Calu3 (cell line): ENCODE results near the gene RASGRF1. TPM values are rescaled to one million over a fixed set of nuclear protein-coding genes. Genes with fewer than 3 reads are reported as not detected.

ENCODE experiments used
- BruUV-seq: library from RNA; stranded (reverse); fragments of 400-500 nt; replicated peaks from 2 replicates; lab custom pipeline; 2021; lab: Mats Ljungman, UMichigan
- CTCF ChIA-PET: fragments of 300-600 bp; sonication (Branson Sonifier 250); formaldehyde crosslinking; loops from one replicate; lab custom pipeline; 2022; ENCODE audit warnings: antibody characterized with exemption; lab: Charles Lee
- DNase-seq: peaks from one replicate; pipeline ENCODE4 v3.0.0; 2022
- H3K27ac Mint-ChIP-seq: one replicate; pipeline ENCODE4 v1.8.0; 2022; ENCODE audit warnings: mixed read lengths; ENCODE audit not compliant: unreplicated experiment
- H3K27me3 Mint-ChIP-seq: one replicate; pipeline ENCODE4 v1.8.0; 2022; ENCODE audit warnings: mixed read lengths; ENCODE audit not compliant: unreplicated experiment
- H3K36me3 Mint-ChIP-seq: one replicate; pipeline ENCODE4 v1.8.0; 2022; ENCODE audit warnings: mild to moderate bottlenecking, moderate library complexity, mixed read lengths; ENCODE audit not compliant: insufficient read depth, unreplicated experiment
- H3K4me1 Mint-ChIP-seq: one replicate; pipeline ENCODE4 v1.8.0; 2022; ENCODE audit warnings: mild to moderate bottlenecking, low read depth, mixed read lengths; ENCODE audit not compliant: unreplicated experiment
- H3K4me3 Mint-ChIP-seq: one replicate; pipeline ENCODE4 v1.8.0; 2022; ENCODE audit warnings: mild to moderate bottlenecking, low read depth, moderate library complexity, mixed read lengths; ENCODE audit not compliant: unreplicated experiment
- H3K9me3 Mint-ChIP-seq: one replicate; pipeline ENCODE4 v1.8.0; 2022; ENCODE audit warnings: low read depth, mixed read lengths; ENCODE audit not compliant: unreplicated experiment
- CTCF ChIP-seq: fragments of 200-600 bp; IDR thresholded peaks from one replicate; pipeline ENCODE4 v1.8.0; 2022; ENCODE audit warnings: antibody characterized with exemption; ENCODE audit not compliant: unreplicated experiment
- intact Hi-C: fragments of 100-400 bp; cut with micrococcal nuclease; formaldehyde crosslinking; loops from one replicate; pipeline ENCODE4 v1.10.0; 2022; ENCODE audit not compliant: unreplicated experiment
- total RNA-seq: library from RNA; stranded (reverse); gene quantifications from 2 replicates; pipeline ENCODE4 v1.2.3, GENCODE V29; 2022

Gene RASGRF1
- total RNA-seq, 1 experiment from 2014 or later = 2.2 TPM

GRCh38 chr15:78981532-78982313 is 108.9 kb downstream of the RASGRF1 start:
- intact Hi-C loops = no loop called here
- Mint-ChIP-seq H3K36me3 (peaks cover 4% of the 10 kb centered on the region), H3K27ac (no peak overlapping the region), H3K4me1 (peaks cover 23% of the 10 kb centered on the region), H3K4me3 (no peak overlapping the region), H3K9me3 (no peaks in the 10 kb centered on the region), H3K27me3 (no peaks in the 10 kb centered on the region)
- BruUV-seq = no TSS peak
- CTCF ChIA-PET = interaction anchor here (0.5 to 0.6 kb wide), 2 partner anchors 109 to 212 kb away, joined by 3 to 4 read pairs; partner anchors contain the start of gene MORF4L1
- TF ChIP-seq CTCF = no peak
- no peak for DNase-seq

- intact Hi-C loops = loop anchor here (1.0 kb wide), 2 partner anchors 34 to 70 kb away; partner anchors contain the start of gene CTSH
- Mint-ChIP-seq H3K27me3 (no peaks in the 10 kb centered on the region), H3K36me3 (peaks cover 4% of the 10 kb centered on the region), H3K4me3 (no peak overlapping the region), H3K9me3 (no peaks in the 10 kb centered on the region), H3K4me1 (peaks cover 23% of the 10 kb centered on the region), H3K27ac (peak overlapping the region; percentile 22)
- DNase-seq = peak; percentile 85
- BruUV-seq = no TSS peak
- CTCF ChIA-PET = interaction anchor here (0.5 to 1.4 kb wide), 14 partner anchors 8 to 414 kb away, joined by 3 to 18 read pairs (median 4); partner anchors contain the start of genes CHRNA5 and CTSH
- TF ChIP-seq CTCF = peak; percentile 65
Measured at GRCh38 chr15:78979456-78980320, 110.9 kb downstream of the RASGRF1 start.

DNA sequence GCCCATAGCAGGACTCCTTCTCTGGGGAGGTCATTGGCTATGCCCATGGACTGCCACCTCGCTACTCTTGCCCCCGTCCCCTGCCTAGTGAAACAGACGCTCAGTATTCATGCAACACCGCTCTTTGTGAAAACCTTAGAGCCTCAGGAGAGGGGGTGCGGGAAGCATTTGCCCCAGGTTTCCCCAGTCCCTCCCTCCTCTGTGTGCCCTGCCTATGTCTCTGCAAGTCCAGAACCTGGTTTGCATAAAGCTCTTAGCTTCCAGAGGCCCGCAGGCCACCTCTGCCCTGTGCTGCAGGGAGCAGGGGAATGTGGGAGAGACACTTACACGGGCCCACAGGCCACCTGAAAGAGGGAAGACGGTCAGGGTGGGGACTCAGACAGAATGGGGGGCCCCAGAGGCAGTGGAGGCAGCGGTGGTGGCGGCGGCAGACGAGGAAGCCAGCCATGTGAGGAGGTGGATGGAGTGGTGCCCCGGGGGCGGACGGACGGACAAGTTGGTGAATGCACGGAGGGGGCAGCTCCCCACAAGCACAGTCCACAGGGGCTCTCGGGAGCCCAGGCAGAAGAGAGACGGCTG is 111.9 kb downstream of the RASGRF1 start:
- BruUV-seq = no TSS peak
- Mint-ChIP-seq H3K27ac (peak overlapping the region; percentile 22), H3K4me3 (no peak overlapping the region), H3K36me3 (peaks cover 4% of the 10 kb centered on the region), H3K4me1 (peaks cover 23% of the 10 kb centered on the region), H3K27me3 (no peaks in the 10 kb centered on the region), H3K9me3 (no peaks in the 10 kb centered on the region)
- DNase-seq = no peak
- TF ChIP-seq CTCF = no peak
- CTCF ChIA-PET = interaction anchor here (0.6 to 1.4 kb wide), 8 partner anchors 9 to 204 kb away, joined by 3 to 18 read pairs (median 4); partner anchors contain the start of gene CTSH
- intact Hi-C loops = loop anchor here (1.0 kb wide), 2 partner anchors 33 to 69 kb away; partner anchors contain the start of gene CTSH
